Measurements from ENCODE around the gene TSPAN10. TPM values are rescaled to one million over a fixed set of nuclear protein-coding genes. Genes with fewer than 3 reads are reported as not detected.

The TSPAN10 gene
- total and polyA plus RNA-seq, 9 of the 15 experiments (the other 6 are each of a cell fraction or from before 2014, with no cell fraction given): 0.05 to 0.31 (median 0.13) TPM; not detected in 1

DNA sequence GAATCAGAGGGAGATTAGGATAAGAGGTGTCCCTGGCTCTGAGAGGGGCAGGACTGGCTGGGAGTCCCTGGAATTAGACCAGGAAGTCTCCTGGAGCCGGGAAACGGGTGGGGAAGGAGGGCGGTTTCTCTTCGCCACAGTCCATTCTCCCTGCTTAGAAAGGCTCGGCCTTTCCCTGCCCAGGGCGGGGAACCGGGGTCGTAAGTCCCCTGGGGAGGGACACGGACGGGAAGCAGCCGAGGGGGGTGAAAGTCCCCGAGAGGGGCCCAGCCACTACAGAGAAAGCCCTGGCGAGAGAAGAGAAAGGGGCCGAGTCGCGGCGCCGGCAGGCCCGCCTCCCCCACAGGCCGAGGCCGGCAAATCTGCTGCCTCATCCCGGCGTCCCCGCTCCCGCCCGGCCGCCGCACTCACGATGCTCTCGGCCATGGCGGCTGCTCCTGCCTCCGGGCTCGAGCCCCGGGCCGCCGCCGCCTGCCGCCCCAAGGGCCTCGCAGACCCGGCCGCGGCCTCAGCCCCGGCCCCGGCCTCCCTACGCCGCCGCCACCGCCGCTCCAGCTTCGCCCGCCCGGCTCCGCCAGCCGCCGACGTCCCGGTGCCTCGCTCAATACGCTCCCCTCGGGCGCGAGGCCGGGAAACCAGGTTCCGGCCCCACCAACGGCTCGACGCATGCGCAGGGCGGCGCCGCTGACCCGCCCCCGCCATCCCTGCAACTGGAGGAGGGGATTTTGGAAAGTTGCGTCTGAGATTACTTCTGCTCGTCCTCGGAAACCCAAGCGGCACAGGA, at the start of gene TSPAN10, which contains the start of gene NPLOC4 (continued):
- no peak for TF ChIP-seq MCM3 (IDR thresholded peaks at IDR 0.05)
- 0 out of 2 replicates have a peak, but pooled peaks have one; percentile 27 for TF ChIP-seq JUND (IDR thresholded peaks at IDR 0.05; ENCODE audit: borderline replicate concordance, low read depth, low read length)
- TF ChIP-seq JUND (tag; IDR thresholded peaks at IDR 0.05; ENCODE audit: borderline replicate concordance, low read depth, low read length): no peak; the same call in 2 of the 3 replicates
- TF ChIP-seq, protein P1, sequence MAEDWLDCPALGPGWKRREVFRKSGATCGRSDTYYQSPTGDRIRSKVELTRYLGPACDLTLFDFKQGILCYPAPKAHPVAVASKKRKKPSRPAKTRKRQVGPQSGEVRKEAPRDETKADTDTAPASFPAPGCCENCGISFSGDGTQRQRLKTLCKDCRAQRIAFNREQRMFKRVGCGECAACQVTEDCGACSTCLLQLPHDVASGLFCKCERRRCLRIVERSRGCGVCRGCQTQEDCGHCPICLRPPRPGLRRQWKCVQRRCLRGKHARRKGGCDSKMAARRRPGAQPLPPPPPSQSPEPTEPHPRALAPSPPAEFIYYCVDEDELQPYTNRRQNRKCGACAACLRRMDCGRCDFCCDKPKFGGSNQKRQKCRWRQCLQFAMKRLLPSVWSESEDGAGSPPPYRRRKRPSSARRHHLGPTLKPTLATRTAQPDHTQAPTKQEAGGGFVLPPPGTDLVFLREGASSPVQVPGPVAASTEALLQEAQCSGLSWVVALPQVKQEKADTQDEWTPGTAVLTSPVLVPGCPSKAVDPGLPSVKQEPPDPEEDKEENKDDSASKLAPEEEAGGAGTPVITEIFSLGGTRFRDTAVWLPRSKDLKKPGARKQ (CRISPR knock-in tag; IDR thresholded peaks at IDR 0.05): no peak
- TF ChIP-seq DIDO1 (tag; IDR thresholded peaks at IDR 0.05; ENCODE audit: low read depth): peak; percentile 55; the same call in 1 of the 2 replicates
- TF ChIP-seq, protein P2, sequence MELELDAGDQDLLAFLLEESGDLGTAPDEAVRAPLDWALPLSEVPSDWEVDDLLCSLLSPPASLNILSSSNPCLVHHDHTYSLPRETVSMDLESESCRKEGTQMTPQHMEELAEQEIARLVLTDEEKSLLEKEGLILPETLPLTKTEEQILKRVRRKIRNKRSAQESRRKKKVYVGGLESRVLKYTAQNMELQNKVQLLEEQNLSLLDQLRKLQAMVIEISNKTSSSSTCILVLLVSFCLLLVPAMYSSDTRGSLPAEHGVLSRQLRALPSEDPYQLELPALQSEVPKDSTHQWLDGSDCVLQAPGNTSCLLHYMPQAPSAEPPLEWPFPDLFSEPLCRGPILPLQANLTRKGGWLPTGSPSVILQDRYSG (tag; conservative IDR thresholded peaks at IDR 0.05; ENCODE audit: low read depth): no peak
- TF ChIP-seq, protein P3, sequence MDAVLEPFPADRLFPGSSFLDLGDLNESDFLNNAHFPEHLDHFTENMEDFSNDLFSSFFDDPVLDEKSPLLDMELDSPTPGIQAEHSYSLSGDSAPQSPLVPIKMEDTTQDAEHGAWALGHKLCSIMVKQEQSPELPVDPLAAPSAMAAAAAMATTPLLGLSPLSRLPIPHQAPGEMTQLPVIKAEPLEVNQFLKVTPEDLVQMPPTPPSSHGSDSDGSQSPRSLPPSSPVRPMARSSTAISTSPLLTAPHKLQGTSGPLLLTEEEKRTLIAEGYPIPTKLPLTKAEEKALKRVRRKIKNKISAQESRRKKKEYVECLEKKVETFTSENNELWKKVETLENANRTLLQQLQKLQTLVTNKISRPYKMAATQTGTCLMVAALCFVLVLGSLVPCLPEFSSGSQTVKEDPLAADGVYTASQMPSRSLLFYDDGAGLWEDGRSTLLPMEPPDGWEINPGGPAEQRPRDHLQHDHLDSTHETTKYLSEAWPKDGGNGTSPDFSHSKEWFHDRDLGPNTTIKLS (IDR thresholded peaks at IDR 0.05; ENCODE audit: borderline replicate concordance, low read depth): 0 out of 2 replicates have a peak, but pooled peaks have one; percentile 49
- TF ChIP-seq, protein P4, sequence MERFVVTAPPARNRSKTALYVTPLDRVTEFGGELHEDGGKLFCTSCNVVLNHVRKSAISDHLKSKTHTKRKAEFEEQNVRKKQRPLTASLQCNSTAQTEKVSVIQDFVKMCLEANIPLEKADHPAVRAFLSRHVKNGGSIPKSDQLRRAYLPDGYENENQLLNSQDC (CRISPR knock-in tag; IDR thresholded peaks at IDR 0.05): no peak
- no peak for TF ChIP-seq ATF1 (CRISPR knock-in tag; IDR thresholded peaks at IDR 0.05)
- 0 out of 2 replicates have a peak, but pooled peaks have one; percentile 5 for TF ChIP-seq ATF1 (tag; IDR thresholded peaks at IDR 0.05)
- TF ChIP-seq HNRNPK (IDR thresholded peaks at IDR 0.05; ENCODE audit: low read depth, low read length, poor library complexity, severe bottlenecking): no peak
- peak; percentile 79; the same call in 1 of the 2 replicates for TF ChIP-seq CTBP1 (IDR thresholded peaks at IDR 0.05; ENCODE audit: borderline replicate concordance)
- no peak for TF ChIP-seq NFATC3 (IDR thresholded peaks at IDR 0.05)
- TF ChIP-seq ZC3H11A (IDR thresholded peaks at IDR 0.05; ENCODE audit: low read depth, low read length): peak; percentile 82
- TF ChIP-seq SREBF1 (IDR thresholded peaks at IDR 0.05; ENCODE audit: borderline replicate concordance, low read depth, low read length): no peak
- TF ChIP-seq EP400 (IDR thresholded peaks at IDR 0.05): peak; percentile 56; the same call in 1 of the 2 replicates
- TF ChIP-seq, protein P5, sequence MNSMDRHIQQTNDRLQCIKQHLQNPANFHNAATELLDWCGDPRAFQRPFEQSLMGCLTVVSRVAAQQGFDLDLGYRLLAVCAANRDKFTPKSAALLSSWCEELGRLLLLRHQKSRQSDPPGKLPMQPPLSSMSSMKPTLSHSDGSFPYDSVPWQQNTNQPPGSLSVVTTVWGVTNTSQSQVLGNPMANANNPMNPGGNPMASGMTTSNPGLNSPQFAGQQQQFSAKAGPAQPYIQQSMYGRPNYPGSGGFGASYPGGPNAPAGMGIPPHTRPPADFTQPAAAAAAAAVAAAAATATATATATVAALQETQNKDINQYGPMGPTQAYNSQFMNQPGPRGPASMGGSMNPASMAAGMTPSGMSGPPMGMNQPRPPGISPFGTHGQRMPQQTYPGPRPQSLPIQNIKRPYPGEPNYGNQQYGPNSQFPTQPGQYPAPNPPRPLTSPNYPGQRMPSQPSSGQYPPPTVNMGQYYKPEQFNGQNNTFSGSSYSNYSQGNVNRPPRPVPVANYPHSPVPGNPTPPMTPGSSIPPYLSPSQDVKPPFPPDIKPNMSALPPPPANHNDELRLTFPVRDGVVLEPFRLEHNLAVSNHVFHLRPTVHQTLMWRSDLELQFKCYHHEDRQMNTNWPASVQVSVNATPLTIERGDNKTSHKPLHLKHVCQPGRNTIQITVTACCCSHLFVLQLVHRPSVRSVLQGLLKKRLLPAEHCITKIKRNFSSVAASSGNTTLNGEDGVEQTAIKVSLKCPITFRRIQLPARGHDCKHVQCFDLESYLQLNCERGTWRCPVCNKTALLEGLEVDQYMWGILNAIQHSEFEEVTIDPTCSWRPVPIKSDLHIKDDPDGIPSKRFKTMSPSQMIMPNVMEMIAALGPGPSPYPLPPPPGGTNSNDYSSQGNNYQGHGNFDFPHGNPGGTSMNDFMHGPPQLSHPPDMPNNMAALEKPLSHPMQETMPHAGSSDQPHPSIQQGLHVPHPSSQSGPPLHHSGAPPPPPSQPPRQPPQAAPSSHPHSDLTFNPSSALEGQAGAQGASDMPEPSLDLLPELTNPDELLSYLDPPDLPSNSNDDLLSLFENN (IDR thresholded peaks at IDR 0.05; ENCODE audit: low read depth in 2 of 2, low read length in 2 of 2): peak in 1 of 2 experiments; percentile 69; a peak in 1 of 4 replicates
- TF ChIP-seq, protein P6, sequence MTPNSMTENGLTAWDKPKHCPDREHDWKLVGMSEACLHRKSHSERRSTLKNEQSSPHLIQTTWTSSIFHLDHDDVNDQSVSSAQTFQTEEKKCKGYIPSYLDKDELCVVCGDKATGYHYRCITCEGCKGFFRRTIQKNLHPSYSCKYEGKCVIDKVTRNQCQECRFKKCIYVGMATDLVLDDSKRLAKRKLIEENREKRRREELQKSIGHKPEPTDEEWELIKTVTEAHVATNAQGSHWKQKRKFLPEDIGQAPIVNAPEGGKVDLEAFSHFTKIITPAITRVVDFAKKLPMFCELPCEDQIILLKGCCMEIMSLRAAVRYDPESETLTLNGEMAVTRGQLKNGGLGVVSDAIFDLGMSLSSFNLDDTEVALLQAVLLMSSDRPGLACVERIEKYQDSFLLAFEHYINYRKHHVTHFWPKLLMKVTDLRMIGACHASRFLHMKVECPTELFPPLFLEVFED (CRISPR knock-in tag; conservative IDR thresholded peaks at IDR 0.05): no peak
